NCI-H524 treated with DMSO at 0.1 percent for 48 hours (cell line): Measurements from ENCODE around the gene ARHGEF4.
"Not testable (repeated sequence)": the region's sequence is repeated elsewhere in the genome, so short reads cannot be mapped to it uniquely, and the experiment has no call there.

Experiments
- DNase-seq: peaks from one replicate; lab custom pipeline; 2025; lab: John Stamatoyannopoulos, UW

ARHGEF4 gene

DNA sequence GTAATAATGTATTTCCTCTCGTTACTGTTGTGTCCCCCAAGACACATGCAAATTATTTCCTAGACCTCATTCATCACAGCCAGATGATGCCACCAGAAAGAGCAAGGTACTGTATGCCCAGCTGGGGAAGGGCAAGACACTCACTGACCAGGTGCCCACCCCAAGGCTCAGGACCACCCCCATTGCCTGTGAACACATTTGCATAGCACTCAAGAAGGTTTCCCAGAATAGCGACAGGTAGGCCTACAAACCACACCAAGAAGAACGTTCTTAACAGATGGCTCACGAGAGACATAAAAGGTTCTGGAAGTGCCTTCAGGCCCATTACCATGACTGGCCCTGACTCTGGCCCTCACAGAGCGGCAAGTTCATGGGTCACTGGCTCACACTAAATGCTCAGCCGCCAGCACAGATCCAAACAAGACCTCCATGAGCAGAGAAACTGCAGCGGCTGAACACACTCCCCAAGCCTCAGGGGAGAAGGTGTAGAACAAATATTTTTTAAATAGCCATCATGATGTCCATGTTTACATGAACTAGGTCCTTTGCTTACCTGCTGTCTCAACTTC, 212.5 kb downstream of the ARHGEF4 start:
- DNase-seq, result no peak

DNA sequence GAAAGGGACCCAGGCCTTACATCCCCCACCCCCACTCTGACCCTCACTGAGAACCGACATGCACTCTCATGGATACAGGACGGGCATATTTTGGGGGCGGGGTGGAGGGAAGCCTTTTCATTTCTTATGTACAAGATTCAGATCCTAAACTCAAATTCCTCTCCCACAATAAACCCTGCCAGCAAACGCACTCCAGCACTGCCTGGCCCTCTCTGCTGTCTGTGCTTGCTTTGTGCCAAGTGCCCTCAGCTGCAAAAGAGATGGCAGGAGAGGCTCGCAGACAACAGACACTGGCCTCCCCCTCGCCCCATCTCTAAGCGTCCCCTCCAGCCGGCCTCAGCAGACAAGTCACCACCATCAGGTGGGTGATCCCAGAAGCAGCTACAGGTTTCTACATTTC, 214.2 kb downstream of the ARHGEF4 start:
- no peak for DNase-seq

DNA sequence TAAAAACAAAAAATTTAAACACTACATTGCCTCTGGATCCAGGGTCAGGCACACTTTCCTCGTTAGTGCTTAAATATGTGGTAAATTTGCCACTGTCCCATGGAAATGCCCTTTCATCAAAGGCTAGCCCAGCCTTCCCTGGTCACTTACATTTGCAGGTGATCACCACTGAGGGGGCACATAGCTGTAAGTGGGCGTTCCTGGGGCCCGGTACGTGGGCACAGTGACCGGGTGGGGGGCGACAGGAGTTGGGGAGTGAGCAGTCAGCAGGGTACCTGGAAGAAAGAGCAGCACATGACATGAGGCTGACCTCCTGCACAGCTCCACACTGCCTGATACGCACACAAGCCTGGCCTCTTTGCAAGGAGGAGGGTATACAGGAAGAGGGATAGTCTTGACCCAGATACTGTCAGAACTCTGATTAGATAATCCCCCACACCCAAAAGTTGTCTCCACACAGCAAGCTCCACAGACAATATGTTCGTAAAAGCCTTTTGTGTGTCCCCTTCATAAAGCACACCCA, 216.1 kb downstream of the ARHGEF4 start:
- no peak for DNase-seq

DNA sequence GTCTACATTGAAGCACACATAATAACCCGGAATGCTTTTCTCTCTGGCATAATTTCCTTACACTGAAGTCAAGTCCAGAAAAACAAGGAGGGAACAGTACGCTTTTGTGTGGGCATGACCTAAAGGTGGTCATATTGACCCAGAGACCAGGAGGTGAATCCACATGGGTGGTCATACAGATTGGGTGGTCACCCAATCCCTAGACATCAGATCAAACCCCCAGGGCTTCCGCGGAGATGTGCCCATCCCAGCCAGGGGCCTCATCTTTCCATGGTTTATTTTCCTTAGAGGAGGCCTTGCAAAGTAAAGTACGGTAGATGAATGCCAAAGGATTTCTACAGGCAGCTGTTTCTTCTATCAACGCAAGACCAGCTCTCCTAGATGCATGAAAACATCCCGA, 217.8 kb downstream of the ARHGEF4 start:
- DNase-seq, result no peak

DNA sequence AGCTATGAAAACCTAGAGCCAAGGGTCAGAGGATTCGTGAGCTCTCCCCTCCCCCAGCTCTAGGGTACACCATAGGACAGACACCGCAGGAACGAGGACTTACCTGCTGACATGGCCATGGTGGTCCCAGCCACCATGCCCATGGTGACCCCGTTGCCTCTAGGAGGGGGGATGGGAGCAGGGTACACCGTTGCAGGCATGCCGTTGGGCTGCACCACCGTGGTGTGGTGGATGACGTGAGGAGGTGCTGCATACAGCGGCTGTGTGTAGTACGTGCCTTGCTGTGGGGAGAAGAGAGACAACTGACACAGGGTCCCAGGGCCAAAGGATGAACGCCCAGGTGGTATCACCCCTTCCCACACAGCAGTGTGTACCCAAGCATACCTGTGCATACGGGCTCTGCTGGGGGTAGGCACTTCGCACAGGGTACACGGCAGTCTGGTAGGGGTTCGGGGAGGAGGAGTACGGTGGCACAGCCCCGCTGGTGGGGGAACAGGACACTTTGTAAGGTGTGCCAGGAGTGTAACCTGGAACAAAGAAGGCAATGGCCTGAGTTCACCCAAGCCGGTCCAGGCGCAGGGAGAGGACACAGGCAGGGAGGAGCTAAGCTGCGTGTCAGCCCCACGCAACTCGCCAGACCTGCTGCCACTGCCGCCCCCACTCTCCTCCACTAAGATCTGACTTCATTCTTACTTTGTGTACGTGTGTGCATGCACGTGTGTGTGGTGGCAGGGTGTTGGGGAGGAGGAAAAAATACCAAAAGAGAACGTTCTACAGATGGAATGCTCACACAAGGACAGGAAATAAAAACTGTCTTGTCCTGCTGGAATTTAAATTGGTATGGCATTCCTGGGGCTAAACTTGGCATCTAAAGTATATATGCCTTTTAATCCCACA, 218.7 kb downstream of the ARHGEF4 start:
- DNase-seq, result no peak

DNA sequence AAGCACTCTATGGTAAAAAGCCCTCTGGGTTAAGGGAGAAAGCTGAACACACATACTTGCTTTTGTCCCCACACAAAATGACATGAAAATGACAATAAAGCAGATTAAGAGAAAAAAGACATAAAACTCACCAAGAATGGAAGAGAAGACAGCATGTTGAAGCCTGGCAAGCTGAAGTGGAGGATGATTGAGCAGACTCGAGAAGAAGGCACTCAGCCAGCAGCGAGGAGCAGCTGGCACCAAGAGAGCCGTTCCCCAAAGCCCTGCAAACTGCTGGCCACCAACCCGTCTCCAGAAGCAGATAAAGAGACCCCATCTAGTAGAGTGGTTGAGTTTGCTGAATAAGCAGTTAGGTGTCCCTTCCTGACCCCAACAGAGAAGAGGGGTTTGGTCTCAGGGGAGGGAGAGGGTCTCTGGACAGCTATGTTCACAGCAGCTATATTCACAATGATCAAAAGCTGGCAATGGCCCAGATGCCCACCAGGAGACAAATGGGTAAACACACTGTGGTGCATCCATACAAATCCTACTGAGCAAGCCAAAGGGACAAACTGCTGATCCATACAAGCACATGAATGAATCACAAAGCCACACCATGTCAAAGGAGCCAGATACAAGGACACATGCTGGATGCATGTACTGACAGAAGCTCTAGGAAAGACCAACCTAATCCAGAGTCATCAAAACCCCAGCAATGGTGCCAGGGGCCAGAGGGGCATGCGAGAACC, 219.7 kb downstream of the ARHGEF4 start:
- no peak for DNase-seq

DNA sequence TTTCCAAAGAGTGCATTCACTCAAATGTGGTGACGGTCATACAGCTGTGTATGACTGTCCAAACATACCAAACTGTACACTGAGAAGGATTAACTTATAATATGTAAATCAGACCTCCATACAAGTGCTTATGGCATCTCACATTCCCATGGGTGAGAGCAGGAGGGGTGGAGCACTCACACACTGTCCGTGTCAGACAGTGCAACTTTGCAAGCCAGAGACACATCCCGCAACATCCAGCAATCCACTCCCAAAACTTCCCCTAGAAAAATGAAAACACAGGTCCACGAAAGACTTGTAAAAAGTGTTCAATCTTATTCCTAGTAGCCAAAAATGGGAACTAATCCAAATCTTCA, 220.2 kb downstream of the ARHGEF4 start:
- DNase-seq, result no peak

DNA sequence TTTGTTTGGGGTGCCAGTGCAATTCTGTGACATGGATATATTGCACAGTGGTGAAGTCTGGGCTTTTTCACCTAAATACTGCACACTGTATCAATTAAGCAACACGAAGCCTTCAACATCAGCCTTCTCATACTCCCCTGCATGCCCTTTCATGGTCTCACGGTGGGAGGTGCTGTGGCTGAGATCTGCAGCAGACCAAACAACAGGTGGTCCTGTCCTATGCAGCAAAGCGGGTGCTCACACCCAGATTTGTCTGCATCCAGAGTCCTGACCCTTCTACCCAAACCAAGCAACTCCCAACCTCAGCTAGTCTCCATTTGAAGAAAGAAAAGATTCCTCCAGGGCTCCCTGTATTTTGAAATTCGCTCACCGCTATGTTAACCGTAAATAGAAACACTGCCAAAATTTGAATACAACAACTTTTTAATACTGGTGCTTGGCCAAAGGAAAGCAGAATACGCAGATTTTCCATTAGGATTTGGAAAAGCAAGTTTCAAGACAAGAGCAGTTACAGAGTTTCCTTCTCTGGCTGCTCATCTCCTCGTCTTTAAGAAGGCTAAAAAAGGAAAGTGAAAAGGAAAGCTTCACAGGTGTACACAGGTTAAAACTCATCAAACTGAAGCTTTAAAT, 221.6 kb downstream of the ARHGEF4 start:
- DNase-seq, result no peak

DNA sequence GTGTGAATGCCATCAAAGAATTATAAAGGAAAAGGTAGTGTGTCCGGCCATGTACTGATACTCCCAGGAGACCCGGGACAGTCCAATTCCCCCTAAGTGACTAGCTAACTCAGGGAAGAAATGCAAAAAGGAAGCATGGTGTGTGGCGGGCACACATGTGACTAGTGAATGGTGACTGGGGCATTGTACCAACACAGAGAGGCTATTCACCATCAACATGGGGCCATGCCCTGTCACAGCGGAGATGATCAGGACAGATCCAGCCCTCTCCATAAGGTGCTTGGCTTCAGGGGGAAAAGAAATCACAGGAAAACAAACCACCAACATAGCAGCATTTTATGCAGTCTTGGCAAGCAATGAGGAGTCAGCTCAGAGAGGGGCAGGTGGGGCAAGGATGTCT, 222.2 kb downstream of the ARHGEF4 start:
- no peak for DNase-seq

DNA sequence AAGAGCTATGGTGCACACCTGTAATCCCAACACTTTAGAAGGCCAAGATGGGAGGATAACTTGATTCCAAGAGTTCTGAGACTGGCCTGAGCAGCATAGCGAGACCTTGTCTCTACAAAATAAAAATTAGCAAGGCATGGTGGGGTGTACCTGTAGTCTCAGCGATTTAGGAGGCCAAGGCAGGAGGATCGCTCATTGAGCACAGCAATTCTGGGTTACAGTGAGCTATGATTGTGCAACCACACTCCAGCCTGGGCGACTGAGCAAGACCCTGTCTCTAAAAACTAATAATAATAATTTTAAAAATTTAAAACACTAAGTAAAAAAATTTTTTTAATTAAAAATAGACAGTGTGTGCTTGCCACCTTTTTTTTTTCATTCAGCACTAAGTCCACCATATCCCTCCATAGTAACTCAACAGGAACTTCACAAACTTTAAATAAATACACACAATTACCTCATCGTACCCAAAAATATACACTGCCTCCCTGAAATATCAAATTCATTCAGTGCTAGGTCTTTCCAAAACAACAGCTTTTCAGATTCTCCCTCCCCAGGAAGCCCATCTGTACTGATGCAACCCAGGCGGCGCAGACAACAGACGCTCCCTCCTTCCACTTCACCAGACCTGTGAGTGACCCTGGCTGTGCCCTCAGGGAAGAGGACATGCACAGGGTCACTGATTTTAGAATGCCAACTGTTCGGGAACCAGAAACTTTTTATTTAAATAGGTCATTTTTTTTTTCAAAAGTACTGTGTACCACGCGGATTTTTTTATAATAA, 227.0 kb downstream of the ARHGEF4 start:
- no peak for DNase-seq

DNA sequence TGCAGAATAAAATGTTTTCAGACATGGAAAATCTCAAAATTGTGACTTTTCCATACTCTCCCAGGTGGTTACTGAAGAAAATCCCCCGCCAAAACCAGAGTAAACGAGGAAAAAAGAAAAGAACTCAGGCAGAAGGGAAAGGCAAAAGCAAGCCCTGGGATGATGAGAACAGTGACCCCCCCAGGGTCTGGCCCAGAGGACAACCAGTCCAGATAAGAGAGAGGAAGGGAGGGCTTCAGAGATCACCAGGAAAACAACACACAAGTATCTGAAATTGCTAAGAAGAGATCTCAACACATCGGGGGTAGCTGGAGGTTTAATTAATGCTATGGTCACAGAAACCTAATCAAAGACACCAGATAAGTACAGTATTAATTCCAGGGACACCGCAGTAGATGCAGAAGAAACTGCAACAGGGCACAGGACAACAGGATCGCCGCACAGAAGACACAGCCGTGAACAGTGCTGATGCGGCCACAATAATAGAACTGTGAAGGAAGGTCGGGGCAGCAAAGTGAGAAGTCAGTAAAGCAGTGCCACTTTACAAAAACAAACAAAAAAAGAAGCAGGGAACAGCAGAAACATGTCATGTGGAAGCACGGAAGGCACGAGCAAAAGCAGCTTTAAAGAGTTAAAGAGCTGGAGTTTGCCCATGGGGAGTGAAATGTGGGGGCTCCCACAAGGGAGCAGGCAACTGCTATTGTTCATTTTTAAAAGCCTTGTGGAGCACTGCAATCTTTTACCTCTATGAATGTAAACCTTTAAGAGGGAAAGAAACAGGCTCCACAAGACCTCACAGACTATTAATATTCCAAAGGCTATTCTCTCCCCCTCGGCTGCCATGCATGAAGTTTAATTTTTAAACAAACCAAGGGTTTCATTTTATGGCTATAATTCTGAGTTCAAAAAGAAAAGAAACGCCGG, 228.1 kb downstream of the ARHGEF4 start:
- DNase-seq, result no peak

DNA sequence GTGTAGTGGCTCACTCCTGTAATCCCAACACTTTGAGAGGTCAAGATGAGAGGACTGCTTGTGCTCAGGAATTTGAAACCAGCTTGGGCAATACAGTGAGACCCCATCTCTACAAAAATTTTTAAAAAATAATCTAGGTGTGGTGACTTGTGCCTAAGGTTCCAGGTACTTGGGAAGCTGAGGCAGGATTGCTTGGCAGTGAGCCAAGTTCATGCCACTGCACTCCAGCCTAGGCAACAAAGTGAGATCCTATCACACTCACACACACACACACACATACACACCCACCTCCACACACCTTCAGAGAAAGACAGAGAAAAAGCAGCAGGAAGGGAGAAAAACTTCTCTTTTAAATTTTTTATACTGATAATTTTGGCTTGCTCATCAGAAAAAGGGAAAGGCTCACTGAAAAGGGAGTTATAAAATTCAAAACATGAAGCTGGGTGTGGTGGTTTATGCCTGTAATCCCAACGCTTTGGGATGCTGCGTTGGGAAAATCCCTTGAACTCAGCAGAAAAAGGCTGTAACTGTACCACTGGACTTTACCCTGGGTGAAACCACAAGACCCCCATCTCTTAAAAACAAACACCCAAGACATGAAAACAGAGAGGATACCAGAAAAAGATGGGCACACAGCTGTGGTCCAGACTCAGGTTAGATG, 230.9 kb downstream of the ARHGEF4 start:
- DNase-seq, result no peak

DNA sequence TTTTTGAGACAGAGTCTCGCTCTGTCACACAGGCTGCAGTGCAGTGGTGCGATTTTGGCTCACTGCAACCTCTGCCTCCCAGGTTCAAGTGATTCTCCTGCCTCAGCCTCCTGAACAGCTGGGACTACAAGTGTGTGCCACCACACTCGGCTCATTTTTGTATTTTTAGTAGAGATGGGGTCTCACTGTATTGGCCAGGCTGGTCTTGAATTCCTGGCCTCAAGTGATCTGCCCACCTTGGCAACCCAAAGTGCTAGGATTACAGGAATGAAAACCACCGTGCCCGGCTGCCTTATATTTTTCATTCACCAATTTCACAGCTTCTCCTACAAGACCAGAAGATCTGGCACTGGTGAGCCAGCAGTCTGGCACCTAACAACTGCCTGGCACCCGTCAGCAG, 231.5 kb downstream of the ARHGEF4 start:
- not testable (repeated sequence) for DNase-seq

DNA sequence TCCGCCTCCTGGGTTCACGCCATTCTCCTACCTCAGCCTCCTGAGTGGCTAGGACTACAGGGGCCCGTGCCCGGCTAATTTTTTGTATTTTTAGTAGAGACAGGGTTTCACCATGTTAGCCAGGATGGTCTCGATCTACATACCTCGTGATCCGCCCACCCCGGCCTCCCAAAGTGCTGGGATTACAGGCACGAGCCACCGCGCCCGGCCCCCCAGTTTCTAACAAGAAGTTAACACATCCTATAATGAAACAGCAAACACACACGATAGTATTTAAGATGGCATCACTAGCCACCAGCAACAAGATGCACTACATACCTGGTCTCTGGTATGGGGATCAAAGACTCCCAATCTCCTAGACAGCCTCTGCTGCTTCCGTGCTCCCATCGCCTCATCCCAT, 238.9 kb downstream of the ARHGEF4 start:
- not testable (repeated sequence) for DNase-seq

DNA sequence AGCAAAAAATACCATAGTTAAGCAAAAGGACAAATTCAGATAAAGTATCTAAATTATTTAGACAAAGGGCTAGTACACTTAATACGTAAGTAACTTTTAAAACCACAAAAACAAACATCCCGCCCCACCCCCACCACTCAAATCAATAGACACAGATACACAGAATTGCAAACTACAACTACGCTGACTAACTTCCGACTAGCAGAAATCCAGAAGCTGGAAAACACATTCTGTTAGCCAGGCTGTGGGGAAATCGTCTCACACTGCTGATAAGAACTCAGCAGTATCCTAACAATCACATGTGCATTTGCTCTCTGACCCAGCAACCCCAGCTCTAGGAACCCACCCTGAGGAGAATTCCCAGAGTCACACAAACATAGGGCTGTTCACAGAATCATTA, 240.0 kb downstream of the ARHGEF4 start:
- DNase-seq, result no peak

DNA sequence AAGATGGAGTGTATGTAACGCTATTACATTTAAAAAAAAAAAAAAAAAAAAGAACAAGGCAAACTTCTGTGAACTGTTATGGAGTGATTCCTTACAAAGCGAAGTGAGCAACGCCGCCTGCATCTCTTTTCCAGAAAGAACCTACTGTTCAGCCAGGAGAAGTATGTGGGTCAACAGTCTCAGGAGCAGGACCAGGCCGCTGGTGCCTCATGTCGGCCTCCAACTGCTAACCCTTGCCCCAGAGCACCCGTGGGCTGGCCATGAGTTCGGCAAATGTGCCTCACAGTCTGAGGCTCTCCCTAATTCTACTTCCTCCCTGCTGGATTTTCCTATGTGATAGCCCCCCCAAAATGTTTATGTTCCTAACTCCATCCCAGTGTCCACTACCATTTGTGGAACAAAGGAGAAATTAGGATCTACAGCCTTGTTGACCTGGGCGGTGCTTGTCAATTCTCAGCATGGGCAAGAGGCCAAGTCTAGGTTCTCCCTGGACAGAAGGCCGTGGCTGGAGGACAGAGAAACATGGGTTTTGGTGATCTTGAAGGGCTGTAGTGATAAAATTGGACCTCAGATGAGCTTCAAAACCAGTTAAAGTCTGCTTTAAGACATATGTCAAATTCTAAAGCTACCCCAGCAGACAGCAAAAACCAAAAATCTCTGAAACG, 240.6 kb downstream of the ARHGEF4 start:
- DNase-seq, result no peak

DNA sequence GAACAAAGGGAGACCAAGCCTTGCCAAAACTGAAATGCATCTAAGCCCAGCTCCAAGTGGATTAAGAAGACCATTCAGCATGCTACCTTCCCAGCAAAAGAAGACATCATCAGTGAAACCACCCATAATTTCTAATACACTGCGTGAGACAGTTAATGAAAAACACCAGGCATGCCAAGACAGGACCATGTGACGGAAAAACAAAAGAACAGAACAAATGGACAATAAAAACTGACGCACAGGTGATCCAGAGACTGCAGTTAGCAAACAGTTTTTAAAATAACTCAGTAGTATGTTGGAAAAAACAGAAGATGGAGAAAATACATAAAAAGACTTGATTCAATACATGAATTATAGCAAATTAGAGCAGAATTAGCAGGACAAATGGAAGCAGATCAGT, 241.3 kb downstream of the ARHGEF4 start:
- no peak for DNase-seq

DNA sequence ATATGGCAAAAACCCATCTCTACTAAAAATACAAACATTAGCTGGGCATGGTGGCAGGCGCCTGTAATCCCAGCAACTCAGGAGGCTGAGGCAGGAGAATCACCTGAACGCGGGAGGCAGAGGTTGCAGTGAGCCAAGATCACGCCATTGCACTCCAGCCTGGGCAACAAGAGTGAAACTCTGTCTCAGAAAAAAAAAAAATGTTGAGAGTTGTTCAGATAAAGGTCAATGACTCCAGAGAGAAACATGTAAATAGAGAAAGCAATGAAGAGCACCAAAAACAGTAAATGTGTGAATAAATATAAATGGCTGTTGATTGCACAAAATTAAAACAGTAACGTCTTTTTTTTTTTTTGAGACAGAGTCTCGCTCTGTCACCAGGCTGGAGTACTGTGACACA, 243.2 kb downstream of the ARHGEF4 start:
- DNase-seq, result not testable (repeated sequence)

DNA sequence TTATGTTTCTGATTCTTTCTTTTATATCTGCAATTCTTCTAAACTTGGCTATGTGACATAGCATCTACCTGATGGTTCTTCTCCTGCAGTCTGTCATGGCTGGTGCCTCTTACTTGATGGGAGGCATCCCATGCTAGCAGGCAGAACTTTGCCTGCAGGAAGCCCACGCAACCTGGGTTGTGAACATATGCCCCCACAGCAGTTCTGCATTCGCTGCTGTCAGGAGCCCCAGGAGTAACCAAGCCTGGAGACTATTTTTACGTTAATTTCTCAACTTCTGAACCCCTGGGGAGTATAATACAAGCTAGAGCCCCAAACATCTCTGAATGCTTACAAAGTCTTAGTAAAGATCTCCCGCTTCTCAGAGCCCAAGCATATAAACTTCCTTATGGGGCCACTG, 244.5 kb downstream of the ARHGEF4 start:
- DNase-seq, result no peak
